GM18868 (cell line): Measurements from ENCODE around the gene SP140L.
"Not testable (repeated sequence)": the region's sequence is repeated elsewhere in the genome, so short reads cannot be mapped to it uniquely, and the experiment has no call there.

Experiments used
- ATAC-seq: cut with Tn5 transposase; IDR thresholded peaks from one replicate; pipeline ENCODE4 v1.9.1; 2021; ENCODE audit warnings: mild to moderate bottlenecking, moderate library complexity; ENCODE audit not compliant: unreplicated experiment

The SP140L gene

DNA sequence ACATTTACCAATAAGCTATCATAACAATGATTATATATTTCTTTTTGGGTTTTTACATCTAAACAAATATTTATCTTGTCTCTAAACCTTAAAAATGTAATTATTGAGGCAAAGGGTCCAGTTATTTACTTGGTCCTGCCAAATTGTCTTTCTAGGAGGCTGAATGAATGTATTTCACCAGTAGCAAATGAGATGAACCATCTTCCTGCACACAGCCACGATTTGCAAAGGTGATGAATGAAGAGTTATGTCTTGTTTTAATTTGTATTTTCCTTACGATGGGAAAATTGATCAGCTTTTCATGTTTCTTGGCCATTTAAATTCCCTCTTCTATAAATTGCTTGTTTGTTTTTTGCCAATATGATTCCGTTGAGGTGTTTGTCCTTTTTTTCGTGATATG is 90.4 kb downstream of the SP140L start:
- ATAC-seq: no peak

GRCh38 chr2:230418341-230419016 is 91.5 kb downstream of the SP140L start:
- ATAC-seq: no peak

- ATAC-seq: no peak
Measured at GRCh38 chr2:230419181-230419580, 92.2 kb downstream of the SP140L start.

DNA sequence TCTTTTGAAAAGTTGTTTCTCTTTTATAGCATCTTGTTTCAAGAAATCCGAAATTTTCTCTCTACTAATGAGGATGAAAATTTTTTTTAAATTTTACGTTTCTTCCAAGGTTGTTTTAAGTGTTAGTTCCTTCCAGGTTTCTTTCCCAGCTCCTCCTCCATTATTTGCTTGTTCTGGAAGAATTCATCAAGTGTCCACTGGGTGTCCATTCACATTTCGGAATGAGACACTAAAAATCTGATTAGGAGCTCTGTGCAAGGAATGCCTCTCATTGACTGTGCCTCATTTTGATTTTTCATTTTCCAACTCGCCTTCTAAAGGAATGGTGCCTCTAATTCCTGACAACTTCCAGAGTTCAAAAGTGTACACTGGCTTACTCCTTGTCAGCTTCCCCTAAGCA is 95.2 kb downstream of the SP140L start:
- no peak for ATAC-seq

GRCh38 chr2:230423851-230424458 is 97.0 kb downstream of the SP140L start:
- no peak for ATAC-seq

GRCh38 chr2:230425377-230425776 is 98.4 kb downstream of the SP140L start:
- no peak for ATAC-seq

- no peak for ATAC-seq
Measured at GRCh38 chr2:230429513-230429912, 102.5 kb downstream of the SP140L start.

DNA sequence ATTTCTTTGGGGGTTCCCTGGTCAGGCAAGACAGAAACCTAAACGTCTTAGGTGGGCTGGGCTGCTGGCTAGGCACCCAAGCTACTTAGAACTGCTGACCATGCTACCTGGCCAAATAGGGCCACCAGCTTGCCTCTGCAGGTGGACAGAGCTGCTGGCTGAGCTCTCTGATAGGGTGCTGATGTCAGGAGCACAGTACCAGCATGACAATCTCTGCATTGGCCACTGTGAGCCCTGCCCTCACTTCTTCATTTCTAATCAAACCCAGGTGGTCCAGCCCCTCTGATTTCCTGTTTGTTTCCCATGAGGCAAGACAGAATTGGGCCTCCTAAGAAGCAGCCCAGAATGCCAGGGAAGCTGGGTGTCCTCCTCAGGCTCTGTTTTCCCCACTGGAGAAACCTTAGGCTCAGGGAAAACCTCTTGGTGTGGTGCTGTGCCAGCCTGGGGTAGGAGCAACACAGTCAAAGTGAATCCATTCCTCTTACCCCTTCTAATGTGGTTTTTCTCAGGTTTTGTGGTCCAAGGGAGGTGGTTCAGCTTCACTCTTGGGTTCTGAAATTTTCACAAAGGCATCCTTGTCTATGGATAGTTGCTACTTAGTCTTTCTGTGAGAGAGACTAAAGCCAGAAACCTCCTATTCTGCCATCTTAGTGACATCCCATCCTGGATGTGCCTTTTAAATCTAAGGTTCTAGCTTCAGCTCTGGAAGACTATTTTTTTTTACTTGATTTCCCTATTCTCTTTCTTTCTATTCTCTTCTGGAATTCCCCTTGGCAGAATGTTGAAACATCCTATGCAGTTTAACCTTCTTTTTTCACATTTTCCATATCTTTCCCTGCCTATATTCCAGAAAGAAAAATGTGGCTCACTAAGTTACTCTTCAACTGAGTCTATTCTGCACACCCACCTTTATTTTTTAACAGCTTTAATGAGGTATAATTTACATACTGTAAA is 104.2 kb downstream of the SP140L start:
- ATAC-seq: peak; percentile 47

DNA sequence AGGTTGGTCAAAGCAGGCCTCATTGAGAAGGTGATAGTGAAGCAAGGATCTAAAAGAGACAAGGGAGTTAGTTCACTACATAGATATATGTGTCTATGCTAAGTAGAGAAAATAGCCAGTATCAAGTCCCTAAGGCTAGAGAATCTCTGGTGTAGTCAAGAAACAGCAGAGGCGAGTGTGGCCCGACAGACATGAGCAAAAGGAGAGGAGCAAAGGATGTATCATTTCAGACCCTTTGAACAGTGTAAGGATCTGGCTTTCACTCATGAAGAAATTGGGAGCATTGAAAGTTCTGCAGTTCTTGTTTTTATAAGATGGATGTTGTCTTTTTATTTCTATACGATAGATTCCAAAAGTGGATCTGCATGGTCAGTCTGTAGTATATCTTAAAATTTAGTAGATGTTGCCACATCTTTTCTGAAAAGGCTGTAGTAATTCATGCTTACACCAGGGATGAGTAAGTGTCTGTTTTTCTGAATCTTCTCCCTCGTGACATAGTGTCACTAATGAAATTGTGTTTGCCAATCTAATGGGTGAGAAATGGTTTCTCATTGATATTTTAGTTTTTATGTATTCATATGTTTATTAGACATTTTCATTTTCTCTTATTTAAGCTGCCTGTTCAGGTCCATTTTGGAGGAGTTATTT is 107.8 kb downstream of the SP140L start:
- ATAC-seq: no peak

- ATAC-seq: no peak
Measured at GRCh38 chr2:230435431-230435830, 108.4 kb downstream of the SP140L start.

GRCh38 chr2:230439121-230439520 is 112.1 kb downstream of the SP140L start:
- not testable (repeated sequence) for ATAC-seq

DNA sequence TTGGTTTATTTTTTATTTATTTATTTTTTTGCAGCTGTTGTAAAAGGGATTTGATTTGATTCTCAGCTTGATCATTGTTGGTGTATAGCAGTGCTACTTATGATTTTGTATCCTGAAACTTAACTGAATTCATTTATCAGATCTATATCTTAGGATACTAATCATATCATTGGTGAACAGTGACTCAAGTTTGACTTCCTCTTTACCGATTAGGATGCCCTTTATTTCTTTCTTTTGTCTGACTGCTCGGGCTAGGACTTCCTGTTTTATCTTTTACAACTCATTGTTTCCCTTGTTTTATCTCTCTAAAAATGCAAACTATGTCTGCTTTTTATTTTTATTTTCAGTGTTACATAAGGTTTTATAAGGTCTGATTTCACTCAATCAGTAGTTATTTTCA is 112.6 kb downstream of the SP140L start:
- peak; percentile 54 for ATAC-seq

- ATAC-seq: peak; percentile 66
Measured at GRCh38 chr2:230441227-230441897, 114.4 kb downstream of the SP140L start.

DNA sequence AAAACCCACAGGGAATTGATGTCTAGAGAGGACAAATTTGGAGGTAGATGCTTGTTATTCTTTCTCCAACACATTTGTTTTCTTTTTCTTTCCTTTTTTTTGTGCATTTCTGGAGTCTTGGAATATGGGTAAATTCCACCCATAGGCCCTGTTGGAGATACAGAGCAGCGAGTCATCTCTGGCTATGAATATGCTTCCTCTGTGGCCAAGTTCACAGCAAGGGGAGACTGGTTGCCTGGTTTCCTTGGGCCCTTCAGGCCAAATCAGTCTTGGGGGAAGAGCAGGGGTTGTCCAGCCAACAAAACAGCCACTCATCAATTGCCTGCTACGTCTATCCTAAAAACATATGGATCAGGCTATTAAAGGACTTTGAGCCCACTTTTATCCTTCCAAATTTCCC is 116.5 kb downstream of the SP140L start:
- no peak for ATAC-seq

GRCh38 chr2:230444832-230445231 is 117.8 kb downstream of the SP140L start:
- ATAC-seq: peak; percentile 36

GRCh38 chr2:230447036-230447435 is 120.0 kb downstream of the SP140L start:
- no peak for ATAC-seq

DNA sequence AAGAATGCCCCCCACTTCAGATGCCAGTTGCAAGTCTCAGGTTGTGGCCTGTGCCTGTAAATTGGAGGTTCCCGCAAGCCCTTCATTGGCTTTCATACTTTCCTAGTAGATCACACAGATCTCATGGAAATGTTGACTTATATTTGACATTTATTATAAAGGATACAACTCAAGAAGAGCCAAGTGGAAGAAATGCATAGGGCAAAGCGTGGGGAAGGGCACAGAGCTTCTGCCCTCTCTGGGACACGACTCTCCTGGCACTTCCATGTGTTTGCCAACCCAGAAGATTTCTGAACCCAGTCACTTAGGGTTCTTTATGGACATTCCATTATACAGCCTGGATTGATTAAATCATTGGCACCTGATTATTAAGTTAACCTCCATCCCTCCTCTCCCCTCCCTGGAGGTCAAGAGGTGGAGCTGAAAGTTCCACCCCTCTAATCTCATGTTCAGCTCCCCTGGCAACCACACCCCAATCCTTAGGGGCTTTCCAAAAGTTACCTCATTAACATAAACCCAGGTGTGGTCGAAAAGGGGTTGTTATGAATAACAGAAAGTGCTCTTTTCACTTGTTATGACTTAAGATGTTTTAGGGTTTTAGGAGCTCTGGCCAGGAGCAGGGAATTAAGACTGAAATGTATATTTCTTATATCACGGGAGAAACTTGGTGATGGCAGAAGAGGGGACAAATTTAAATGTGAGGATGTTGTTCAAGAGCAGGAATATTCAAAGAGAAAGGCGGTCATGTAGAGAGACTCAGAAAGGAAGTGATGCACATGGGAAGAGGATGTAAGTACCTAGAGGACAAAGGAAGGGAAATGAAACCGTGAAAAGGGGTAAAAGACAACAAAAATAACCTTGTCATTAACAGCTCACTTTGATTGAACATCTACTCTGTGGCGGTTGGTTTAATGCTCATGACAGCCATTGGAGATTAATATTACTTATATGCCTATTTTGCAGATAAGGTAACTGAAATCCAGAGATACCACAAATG is 120.8 kb downstream of the SP140L start:
- ATAC-seq: peak; percentile 76

DNA sequence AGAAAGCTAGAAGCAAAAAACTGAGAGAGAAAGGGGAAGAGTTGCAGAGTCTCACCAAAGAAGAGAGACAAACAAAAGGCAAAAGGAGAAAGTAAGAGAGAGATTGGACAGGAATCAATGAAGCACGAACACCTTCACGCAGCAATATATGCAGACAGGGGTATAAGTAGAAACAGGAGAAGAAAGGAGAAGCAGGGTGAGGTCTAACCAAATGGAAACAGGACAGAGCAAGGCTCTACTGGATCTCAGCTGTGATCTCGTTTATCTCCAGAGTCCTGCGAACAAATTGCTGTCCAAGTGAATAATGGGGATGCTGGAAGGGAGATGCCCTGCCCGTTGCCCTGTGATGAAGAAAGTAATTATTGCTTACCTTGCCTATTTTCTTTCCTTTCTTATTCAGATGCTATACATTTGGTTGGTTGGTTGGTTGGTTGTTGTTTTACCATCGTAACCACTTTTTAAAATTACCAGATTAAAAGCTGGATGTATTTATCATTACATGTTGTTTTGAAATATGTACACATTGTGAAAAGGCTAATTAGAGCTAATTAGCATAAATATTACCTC is 123.0 kb downstream of the SP140L start:
- ATAC-seq: no peak

DNA sequence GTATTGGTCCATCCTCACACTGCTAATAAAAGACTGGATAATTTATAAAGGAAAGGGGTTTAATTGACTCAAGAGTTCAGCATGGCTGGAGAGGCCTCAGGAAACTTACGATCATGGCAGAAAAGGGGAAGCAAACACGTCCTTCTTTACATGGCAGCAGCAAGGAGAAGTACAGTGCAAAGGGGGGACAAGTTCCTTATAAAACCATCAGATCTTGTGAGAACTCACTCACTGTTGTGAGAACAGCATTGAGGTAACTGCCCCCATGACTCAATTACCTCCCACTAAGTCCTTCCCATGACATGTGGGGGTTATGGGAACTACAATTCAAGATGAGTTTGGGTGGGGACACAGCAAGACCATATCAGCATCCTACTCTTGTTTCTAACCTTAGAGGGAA is 126.0 kb downstream of the SP140L start:
- ATAC-seq: no peak
